Measurements from ENCODE around the gene GTF2F1. TPM values are rescaled to one million over a fixed set of nuclear protein-coding genes. Genes with fewer than 3 reads are reported as not detected.

GTF2F1 gene
- total RNA-seq, 1 experiment from 2014 or later = 37.3 TPM

DNA sequence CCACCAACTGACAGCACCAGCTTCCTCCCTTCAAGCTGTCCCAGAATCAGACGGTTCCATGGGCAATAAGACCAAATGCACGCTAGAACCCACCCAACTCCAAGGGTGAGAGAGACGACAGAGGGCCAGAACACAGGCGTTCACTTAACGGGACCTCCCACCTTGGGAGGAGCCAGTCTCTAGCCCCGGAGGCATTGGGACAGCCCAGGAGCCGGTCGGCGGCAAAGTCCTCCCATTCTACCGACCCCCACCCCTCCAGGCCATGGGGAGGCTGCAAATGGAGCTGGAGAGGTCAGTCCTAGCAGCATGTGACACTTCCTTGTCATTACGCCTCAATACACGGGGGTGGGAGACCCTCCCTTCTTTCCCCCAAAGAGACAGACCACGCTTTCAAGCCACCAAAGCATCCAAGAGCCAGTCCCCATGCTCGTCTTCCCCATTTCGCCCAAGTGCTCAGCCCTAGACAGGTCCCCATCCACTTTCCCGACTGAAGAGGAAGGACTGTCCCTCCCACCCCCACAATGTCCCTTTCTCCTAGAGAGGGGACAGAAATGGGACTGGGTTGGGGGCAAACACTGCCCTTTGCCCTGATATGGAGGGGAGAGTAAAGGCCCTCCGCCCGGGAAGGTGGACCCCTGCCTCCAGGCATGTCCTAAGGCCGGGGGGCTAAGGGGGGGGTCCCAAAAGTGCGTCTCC is 30.7 kb upstream of the GTF2F1 start:
- in situ Hi-C loops (cut with HindIII; ENCODE audit: low pct_unique_long_range_greater_than_20kb, low sequenced_read_pairs) = no loop called here
- DNase-seq (ENCODE audit: low read depth, low spot score) = peak; percentile 62

DNA sequence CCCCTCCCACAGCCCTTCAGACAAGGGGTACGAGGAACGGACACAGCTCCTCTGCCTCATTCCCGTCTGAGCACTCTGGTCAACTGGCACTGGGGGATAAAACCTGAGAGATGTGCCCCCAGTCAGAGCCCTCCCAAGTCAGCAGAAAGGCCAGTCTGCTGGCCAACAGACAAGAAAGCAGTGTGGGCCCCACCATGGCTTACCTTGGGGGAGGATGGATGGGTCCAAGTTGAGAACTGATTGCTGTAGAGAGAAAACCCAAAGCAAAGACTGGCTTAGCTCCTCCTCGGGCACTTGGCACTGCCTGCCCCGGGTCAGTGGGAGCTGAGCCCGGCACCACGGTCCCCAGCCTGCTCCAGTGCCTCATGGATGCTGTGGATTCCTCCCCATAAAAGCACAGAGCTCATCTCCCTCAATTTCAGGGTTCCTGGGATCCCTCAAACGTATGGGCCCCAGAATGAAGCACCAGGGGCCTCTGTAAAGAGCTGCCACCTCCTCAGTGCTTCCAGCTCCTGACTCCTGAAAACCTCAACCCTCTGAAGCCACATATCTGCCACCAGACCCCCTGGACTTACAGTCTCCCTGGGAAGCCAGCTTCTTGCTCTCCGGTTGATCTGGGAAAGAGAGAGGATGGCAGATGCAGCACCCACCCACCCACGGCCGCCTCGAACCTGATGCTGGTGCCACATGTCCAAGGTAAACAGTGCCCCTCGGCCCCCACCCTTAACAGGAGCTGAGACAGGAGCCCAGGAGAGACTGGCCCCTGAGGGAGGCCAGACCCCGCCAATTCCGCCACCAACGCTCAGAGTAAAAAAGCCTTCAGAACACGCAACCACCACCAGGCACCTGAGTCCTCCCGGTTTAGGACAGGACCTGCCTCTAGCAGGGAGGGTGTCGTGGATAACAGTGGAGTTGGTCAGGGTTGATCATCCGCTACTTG is 28.4 kb upstream of the GTF2F1 start:
- in situ Hi-C loops (cut with HindIII; ENCODE audit: low pct_unique_long_range_greater_than_20kb, low sequenced_read_pairs) = no loop called here
- no peak for DNase-seq (ENCODE audit: low read depth, low spot score)

DNA sequence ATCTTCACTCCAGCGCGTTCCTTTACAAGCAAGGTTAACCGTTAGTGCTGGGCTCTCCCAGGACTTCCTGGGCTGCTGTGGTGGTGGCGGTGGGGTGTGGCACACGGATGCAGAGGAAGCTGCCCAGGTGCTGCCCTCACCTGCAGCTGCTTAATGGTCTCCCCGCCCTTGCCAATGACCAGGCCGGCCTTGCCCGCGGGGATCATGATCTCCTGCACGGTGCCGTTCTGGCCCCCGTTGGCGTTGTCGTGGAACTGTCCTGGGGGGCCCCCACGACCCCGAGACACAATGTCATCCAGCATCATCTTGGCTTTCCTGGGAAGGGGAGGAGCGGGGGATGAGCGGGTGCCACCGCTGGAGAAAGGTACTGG is 25.6 kb upstream of the GTF2F1 start:
- in situ Hi-C loops (cut with HindIII; ENCODE audit: low pct_unique_long_range_greater_than_20kb, low sequenced_read_pairs) = no loop called here

DNA sequence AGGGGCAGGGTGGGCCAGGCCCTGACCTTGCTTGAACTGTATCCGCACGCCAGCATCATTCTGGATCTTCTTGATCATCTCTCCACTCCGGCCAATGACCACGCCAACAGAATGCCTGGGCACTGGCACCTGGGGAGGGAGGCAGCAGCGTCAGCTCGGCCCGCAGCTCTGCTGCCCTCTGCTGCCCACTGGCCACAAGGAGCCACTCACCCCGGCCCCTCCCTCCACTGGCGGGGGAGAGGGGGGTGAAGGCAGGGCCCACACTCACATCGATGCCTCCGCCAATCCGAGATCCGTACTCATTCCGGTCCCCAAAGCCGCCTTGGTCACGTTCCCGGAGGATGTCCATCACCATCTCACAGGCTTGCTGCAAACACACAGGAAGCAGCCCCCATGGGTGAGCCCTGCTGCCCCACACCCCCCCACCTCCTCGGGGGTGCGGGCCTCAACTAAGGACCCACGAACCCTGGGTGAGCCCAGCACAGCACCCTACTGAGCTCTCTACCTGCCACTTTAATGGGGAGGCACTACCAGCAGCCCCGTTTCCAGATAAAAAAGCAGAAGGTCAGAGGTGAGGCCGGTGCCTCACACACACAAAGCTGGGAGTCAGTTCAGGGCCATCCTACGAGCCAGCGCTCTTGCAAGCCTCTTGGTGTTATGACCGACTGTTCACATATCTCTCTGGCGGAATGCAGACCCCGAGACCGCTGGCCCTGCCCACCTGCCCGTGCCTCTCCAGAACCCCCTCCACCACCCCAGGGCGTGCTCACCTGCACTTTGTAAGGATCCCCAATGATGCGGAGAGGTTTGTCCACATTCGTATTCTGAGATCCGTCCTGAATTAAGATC is 25.0 kb upstream of the GTF2F1 start:
- in situ Hi-C loops (cut with HindIII; ENCODE audit: low pct_unique_long_range_greater_than_20kb, low sequenced_read_pairs) = no loop called here
- peak; percentile 45 for DNase-seq (ENCODE audit: low read depth, low spot score)

More for the DNA sequence above, 25.6 kb upstream of the GTF2F1 start:
- no peak for DNase-seq (ENCODE audit: low read depth, low spot score)

DNA sequence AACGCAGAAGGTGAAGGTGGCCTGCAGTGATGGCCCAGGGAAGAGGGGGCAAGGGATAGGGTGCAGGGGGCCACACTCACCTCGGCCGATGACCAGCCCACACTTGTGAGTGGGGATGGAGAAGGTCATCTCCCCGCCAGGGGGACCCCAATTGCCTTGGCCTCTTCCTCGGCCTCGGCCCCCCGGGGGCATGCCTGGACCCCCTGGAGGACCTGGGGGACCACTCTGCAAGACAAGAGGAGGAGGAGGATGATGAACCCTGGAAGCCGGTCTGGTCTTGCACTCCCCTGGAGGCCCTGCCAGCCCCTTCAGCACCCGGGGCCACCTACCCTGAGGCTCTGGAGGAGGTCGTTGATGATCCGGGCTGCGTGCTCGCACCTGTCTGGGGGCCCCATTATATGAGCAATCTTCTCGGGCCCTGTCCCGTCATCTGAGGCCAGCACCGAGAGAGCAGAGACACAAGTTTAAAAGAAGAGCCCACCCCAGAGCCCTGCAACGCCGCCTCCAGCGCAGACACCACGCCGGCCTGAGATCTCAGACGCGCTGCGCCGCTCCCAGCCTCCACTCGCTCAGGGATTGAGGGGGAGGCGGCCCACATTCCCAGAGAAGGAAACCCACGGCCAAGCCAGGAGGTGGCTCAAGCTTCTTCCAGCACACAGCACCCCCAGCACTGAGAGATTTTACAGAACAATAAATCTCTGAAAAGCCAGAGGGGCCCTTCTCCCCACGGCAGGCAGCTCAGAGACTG is 23.9 kb upstream of the GTF2F1 start:
- DNase-seq (ENCODE audit: low read depth, low spot score) = no peak
- in situ Hi-C loops (cut with HindIII; ENCODE audit: low pct_unique_long_range_greater_than_20kb, low sequenced_read_pairs) = no loop called here

DNA sequence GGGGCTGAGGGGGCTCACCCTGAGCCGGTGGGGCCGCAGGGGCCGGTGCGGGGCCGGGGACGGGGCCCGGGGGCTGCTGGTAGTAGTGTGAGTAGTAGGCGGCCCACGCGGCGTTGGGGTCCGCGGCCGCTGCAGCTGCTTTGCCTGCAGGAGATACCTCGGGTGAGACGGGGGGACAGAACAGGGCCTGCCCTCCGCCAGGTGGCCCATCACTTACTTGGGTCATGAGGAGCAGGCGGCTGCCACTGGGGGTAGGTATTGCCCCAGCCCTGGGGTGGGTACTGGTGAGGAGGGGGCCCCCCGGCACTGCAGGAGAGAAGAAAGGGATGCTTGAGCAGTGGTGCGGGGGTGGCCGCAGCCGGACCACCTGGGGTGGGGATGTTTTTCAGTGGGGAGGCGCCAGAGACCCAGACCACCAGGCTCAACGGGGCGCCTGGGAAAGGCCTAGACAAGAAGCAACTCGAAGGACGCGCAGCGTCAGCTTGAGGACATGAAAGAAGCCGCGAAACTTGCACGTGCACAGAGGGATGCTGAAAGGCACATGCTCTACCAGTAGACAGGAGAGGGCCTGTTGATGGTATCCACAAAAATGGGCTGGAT is 22.7 kb upstream of the GTF2F1 start:
- in situ Hi-C loops (cut with HindIII; ENCODE audit: low pct_unique_long_range_greater_than_20kb, low sequenced_read_pairs) = no loop called here
- no peak for DNase-seq (ENCODE audit: low read depth, low spot score)

DNA sequence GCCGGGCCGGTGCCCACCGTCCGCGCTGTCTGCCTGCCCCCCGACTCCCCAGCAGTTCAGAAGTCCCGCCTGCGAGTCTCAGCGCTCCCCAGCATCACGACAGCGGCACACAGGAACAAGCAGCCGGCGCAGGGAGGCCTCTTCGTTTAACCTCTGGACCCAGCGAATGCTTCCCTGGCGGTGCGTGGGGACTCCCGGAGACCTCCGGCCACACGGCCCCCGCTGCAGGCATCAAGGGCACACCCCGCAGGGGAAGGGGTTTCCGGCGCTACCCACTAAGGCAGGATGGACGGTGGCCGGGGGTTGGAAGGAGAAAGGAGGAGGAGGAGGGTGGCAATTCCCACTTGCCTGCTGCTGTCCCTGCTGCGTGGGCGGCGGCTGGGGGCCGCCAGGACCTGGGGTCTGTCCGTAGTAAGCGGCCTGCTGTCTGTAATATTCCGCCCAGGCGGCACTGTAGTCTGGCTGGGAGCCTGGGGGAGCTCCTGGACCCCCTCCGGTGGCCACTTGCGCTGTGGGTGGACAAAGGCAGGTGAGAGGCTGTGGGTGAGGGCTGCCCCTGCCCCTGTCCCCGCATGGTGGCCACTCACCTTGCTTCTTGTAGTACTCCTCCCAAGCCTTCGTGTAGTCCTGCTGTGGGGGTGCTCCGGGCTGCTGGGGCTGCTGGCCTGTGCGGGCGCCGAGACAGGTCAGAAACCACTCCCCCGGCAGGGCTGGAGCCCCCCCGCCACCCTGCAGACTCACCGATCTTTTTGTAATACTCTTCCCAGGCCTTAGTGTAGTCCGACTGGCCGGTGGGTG is 22.0 kb upstream of the GTF2F1 start:
- DNase-seq (ENCODE audit: low read depth, low spot score) = no peak
- in situ Hi-C loops (cut with HindIII; ENCODE audit: low pct_unique_long_range_greater_than_20kb, low sequenced_read_pairs) = no loop called here

DNA sequence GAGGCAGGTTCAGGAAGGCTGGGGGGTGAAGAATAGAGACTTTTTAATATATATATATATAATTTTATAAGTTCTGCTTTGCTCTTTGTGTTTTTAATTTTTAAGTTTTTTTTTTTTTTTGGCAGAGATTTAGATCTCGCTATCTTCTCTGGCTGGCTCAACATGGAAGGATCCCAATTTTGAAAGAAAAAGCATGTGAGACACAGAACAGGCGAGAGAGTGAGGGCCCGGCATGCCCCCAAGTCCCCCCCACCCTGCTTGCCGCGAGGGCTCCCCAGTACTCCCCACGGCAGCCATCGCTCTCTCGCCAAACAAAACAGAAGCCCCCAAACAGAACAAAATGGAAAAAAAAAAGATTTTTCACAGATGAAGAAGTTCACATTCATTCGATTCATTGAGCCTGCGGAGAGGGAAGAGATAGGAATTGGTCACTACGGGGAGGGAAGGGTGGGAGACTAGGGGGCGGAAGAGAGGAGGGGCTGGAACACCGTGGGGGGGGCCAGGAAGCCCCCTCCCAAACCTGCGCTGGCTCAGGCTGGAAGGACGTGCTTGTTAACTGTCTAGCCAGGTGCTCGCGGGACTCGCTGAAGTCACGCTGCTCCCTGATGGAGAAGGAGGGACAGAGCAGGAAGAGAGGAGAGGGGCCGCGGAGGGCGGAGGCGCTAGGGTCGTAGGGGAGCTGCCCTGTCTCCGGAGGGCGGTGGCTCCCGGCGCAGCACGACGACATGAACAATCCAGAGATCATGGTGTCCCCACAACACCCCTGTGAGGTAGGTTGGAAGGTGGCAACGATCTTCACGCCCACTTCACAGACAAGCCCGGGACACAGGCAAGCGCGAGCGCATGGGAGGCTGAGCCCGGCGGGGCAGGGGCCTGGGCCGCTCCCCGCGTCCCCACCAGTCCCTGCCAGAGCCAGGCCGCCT is 21.0 kb upstream of the GTF2F1 start:
- in situ Hi-C loops (cut with HindIII; ENCODE audit: low pct_unique_long_range_greater_than_20kb, low sequenced_read_pairs) = no loop called here
- no peak for DNase-seq (ENCODE audit: low read depth, low spot score)

DNA sequence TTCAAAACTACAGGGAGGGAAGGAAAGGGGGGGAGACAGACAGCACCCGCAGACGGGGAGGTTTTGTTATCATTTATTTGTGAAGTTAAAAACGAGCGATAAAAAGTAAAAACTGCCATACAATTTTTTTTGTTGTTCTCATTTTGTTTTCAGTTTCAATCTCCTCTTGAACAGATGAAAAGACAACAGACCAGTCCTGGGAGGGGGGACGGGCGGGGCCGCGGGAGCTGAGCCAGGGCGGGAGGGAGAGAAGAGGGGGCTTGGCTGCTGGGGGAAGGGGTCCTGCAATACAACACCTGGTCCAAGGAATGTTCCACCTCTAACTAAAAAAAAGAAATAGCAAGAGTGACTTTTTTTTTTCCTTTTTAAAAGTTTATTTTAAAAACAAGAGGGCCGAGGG is 20.3 kb upstream of the GTF2F1 start:
- DNase-seq (ENCODE audit: low read depth, low spot score) = no peak
- in situ Hi-C loops (cut with HindIII; ENCODE audit: low pct_unique_long_range_greater_than_20kb, low sequenced_read_pairs) = no loop called here

DNA sequence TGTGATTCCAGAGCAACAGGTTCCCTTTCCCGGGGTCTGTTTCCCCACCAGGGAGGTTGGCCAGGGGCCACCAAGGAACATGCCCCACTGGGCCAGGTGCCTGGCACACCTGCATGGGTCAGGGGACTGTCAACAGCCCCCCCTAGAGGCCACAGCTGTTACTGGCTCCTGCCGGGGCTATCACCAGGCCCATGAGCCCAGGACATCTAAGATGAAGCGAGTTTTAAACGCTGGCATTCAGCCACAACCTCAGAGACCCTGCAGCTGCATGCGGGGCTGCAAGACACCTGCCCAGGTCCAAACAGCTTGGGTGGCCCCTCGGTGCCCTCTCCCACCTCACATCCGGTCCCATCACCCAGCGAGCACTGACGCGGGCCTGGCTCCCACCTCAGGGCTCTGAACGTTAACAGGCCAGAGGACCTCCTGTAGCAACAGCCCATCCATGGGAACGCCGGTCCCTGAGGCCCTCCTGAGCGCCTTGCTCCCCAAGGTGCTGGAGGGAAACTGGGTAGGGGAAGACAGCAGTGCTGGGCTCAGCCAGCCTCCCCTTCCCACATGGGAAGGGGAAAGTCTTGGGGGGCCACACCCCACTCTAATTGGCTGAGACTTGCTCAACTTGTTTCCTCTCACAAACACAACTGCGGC is 19.6 kb upstream of the GTF2F1 start:
- in situ Hi-C loops (cut with HindIII; ENCODE audit: low pct_unique_long_range_greater_than_20kb, low sequenced_read_pairs) = no loop called here
- DNase-seq (ENCODE audit: low read depth, low spot score) = peak; percentile 37

DNA sequence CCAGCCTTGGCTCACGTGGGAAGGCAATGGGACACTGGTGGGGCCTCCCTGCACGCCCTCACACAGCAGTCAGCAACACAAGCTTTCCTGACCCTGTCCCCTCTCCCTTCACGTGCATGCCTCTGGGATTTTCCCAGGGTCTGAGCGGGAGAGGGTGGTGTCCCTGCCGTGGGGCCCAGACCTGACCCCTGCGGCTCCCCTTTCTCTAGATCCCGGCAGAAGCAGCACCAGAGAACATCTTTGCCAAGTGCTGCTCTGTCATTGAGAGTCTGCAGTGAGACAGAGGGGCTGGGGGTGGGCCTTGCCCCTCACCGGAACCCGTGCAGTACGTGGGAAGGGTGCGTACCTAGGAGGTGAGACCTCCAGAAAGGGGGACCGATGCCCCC is 19.1 kb upstream of the GTF2F1 start:
- no peak for DNase-seq (ENCODE audit: low read depth, low spot score)
- in situ Hi-C loops (cut with HindIII; ENCODE audit: low pct_unique_long_range_greater_than_20kb, low sequenced_read_pairs) = no loop called here

DNA sequence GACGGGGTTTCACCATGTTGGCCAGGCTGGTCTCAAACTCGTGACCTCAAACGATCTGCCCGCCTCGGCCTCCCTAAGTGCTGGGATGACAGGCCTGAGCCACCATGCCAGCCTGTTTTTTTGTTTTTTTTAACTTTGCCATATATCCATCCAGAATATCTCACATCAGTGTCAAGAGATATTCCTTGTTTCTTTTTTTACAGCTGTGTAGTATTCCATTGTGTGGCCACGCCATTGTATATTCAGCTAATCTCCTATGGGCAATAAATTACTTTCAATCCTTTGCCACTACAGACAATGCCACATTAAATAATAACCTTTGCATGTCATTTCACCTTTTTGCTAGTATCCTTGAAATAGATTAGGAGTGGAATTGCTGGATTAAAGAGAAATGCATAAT is 16.4 kb upstream of the GTF2F1 start:
- no peak for DNase-seq (ENCODE audit: low read depth, low spot score)
- in situ Hi-C loops (cut with HindIII; ENCODE audit: low pct_unique_long_range_greater_than_20kb, low sequenced_read_pairs) = no loop called here

DNA sequence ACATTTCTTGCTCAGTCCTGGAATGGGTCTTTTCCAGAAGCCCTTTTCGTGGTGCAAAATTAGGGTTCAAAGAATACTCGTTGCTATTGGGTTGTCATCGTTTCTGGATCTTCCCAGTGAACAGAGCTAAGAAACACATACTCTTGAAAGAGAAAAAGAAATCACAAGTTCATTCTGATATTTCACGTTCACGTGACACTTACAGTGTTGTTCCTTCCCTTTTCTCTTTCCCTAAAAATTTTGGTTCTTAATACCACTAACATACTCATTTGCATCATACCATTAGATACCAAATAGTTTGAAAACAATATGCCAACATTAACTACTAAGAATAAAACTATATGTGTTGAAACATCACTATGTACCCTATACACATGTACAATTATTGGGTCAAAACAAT is 13.4 kb upstream of the GTF2F1 start:
- no peak for DNase-seq (ENCODE audit: low read depth, low spot score)
- in situ Hi-C loops (cut with HindIII; ENCODE audit: low pct_unique_long_range_greater_than_20kb, low sequenced_read_pairs) = no loop called here

DNA sequence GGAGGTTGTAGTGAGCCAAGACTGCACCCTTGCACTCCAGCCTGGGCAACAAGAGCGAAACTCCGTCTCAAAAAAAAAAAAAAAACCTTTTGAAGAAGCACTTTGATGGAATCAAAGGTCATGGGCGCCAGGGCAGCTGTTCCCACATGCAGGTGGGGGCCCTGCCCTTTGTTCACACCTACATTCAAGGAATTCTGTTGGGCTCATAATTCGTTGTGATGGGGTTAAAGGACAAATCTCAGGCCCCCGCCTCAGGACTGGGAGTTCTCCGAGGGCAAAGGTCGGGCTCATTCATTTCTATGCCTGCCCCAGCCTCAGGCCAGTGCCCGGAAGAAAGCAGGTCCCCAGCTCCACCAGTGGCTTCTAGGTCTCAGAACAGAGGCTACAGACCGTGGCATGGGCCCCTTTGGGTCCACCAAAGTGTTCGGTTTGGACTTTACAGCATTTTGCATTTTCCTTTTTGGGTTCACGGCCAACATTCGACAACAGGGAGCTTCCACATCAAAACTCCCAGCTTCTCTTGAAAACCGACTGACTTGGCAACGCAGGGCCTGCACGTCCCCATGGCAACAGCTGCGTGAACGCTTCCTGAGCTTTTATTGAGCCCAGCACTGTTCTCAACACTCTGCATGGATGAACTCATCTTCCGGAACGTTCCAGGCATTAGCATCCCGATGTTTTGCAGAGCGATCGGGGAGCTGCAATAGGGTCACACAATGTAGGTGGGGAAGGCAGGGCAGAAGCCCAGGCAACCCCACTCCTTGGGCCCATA is 10.1 kb upstream of the GTF2F1 start:
- in situ Hi-C loops (cut with HindIII; ENCODE audit: low pct_unique_long_range_greater_than_20kb, low sequenced_read_pairs) = no loop called here
- DNase-seq (ENCODE audit: low read depth, low spot score) = no peak
